MM.1S (cell line): ENCODE data around the gene PHF19.

Source experiments
- DNase-seq: peaks from one replicate; pipeline ENCODE4 v3.0.0-alpha.2; 2015
- H2AFZ ChIP-seq: fragments of 300-600 bp; sonication (generic); 2 replicates; pipeline ENCODE4 v1.6.0; 2016; ENCODE audit warnings: antibody characterized with exemption, low read length
- H3F3A ChIP-seq: fragments of 300-600 bp; sonication (generic); 2 replicates; pipeline ENCODE4 v1.6.1; 2016; ENCODE audit warnings: mild to moderate bottlenecking, antibody characterized with exemption, low read length, moderate library complexity, mixed read lengths; ENCODE audit not compliant: insufficient read depth
- H3K27ac ChIP-seq: fragments of 300-600 bp; sonication (generic); 2 replicates; pipeline ENCODE4 v1.5.1; 2016; ENCODE audit warnings: mild to moderate bottlenecking, low read length
- H3K27me3 ChIP-seq: fragments of 300-600 bp; sonication (generic); replicated peaks from 2 replicates; pipeline ENCODE4 v1.6.0; 2016; ENCODE audit warnings: low read length; ENCODE audit not compliant: insufficient read depth
- H3K36me3 ChIP-seq: fragments of 300-600 bp; sonication (generic); replicated peaks from 2 replicates; pipeline ENCODE4 v1.6.1; 2016; ENCODE audit warnings: mild to moderate bottlenecking, low read length, mixed read lengths; ENCODE audit not compliant: insufficient read depth
- H3K4me1 ChIP-seq: fragments of 300-600 bp; sonication (generic); 2 replicates; pipeline ENCODE4 v1.6.1; 2016; ENCODE audit warnings: low read length, mixed read lengths
- H3K4me2 ChIP-seq: fragments of 300-600 bp; sonication (generic); 2 replicates; pipeline ENCODE4 v1.6.0; 2016; ENCODE audit warnings: low read depth, low read length
- H3K4me3 ChIP-seq: fragments of 300-600 bp; sonication (generic); 2 replicates; pipeline ENCODE4 v1.5.1; 2016; ENCODE audit warnings: low read length, mixed read lengths
- H3K79me2 ChIP-seq: fragments of 300-600 bp; sonication (generic); 2 replicates; pipeline ENCODE4 v1.6.1; 2016; ENCODE audit warnings: mixed run types, low read length, mixed read lengths
- H3K9ac ChIP-seq: fragments of 300-600 bp; sonication (generic); 2 replicates; pipeline ENCODE4 v1.6.1; 2016; ENCODE audit warnings: low read length, mixed read lengths
- H3K9me2 ChIP-seq: fragments of 300-600 bp; sonication (generic); replicated peaks from 2 replicates; pipeline ENCODE4 v1.6.1; 2016; ENCODE audit warnings: mild to moderate bottlenecking, low read length, mixed read lengths; ENCODE audit not compliant: insufficient read depth
- H3K9me3 ChIP-seq: fragments of 300-600 bp; sonication (generic); replicated peaks from 2 replicates; pipeline ENCODE4 v1.6.1; 2016; ENCODE audit warnings: mild to moderate bottlenecking, low read length, mixed read lengths; ENCODE audit not compliant: insufficient read depth
- H4K20me1 ChIP-seq: fragments of 300-600 bp; sonication (generic); 2 replicates; pipeline ENCODE4 v1.6.1; 2016; ENCODE audit warnings: mild to moderate bottlenecking, low read length, moderate library complexity, mixed read lengths; ENCODE audit not compliant: insufficient read depth
- CTCF ChIP-seq: fragments of 300-600 bp; sonication (generic); IDR thresholded peaks from 2 replicates; pipeline ENCODE4 v1.5.1; 2016; ENCODE audit warnings: antibody characterized with exemption, low read length, mixed read lengths
- EZH2 ChIP-seq: fragments of 300-600 bp; sonication (generic); optimal IDR thresholded peaks from 2 replicates; pipeline ENCODE3; 2017; ENCODE audit warnings: low read depth, mild to moderate bottlenecking, antibody characterized with exemption, low read length, mixed read lengths
- EZH2phosphoT487 ChIP-seq: fragments of 300-600 bp; sonication (generic); IDR thresholded peaks from 2 replicates; pipeline ENCODE4 v1.6.1; 2018; ENCODE audit warnings: antibody characterized with exemption, low read length

Gene PHF19

GRCh38 chr9:120891884-120892747 is 15.1 kb upstream of the PHF19 start:
- H3K9me3 ChIP-seq, result no peaks in the 10 kb centered on the region
- peak overlapping the region; percentile 63 for H3K9ac ChIP-seq
- H3K4me3 ChIP-seq, result no peak overlapping the region
- TF ChIP-seq EZH2phosphoT487 (no peak), CTCF (no peak), EZH2 (no peak)
- H3F3A ChIP-seq, result peaks cover 30% of the 10 kb centered on the region
- H3K27me3 ChIP-seq, result no peaks in the 10 kb centered on the region
- no peaks in the 10 kb centered on the region for H3K36me3 ChIP-seq
- no peaks in the 10 kb centered on the region for H3K79me2 ChIP-seq
- peaks cover 55% of the 10 kb centered on the region for H3K4me1 ChIP-seq
- H2AFZ ChIP-seq, result peak overlapping the region; percentile 25
- H3K9me2 ChIP-seq, result no peaks in the 10 kb centered on the region
- no peak for DNase-seq
- peak overlapping the region; percentile 98 for H3K27ac ChIP-seq
- peak overlapping the region; percentile 29; the same call in 1 of the 2 replicates for H3K4me2 ChIP-seq
- no peaks in the 10 kb centered on the region for H4K20me1 ChIP-seq

- Histone ChIP-seq H4K20me1 (no peaks in the 10 kb centered on the region), H3K9me3 (no peaks in the 10 kb centered on the region), H3K27me3 (no peaks in the 10 kb centered on the region), H3K36me3 (no peaks in the 10 kb centered on the region), H3F3A (peaks cover 25% of the 10 kb centered on the region), H3K9me2 (no peaks in the 10 kb centered on the region), H3K4me1 (peaks cover 49% of the 10 kb centered on the region), H3K4me3 (no peak overlapping the region), H2AFZ (peak overlapping the region; percentile 25; the same call in 1 of the 2 replicates), H3K79me2 (no peaks in the 10 kb centered on the region), H3K4me2 (no peak overlapping the region), H3K9ac (peak overlapping the region; percentile 63), H3K27ac (peak overlapping the region; percentile 98)
- no peak for DNase-seq
- TF ChIP-seq EZH2 (no peak), CTCF (no peak), EZH2phosphoT487 (no peak)
Measured at GRCh38 chr9:120891245-120891883, 14.4 kb upstream of the PHF19 start.

GRCh38 chr9:120890320-120891244 is 13.6 kb upstream of the PHF19 start:
- Histone ChIP-seq H3K4me2 (no peak overlapping the region), H3K27me3 (no peaks in the 10 kb centered on the region), H3F3A (peaks cover 25% of the 10 kb centered on the region), H3K9me3 (no peaks in the 10 kb centered on the region), H4K20me1 (no peaks in the 10 kb centered on the region), H3K9me2 (no peaks in the 10 kb centered on the region), H3K36me3 (no peaks in the 10 kb centered on the region), H3K27ac (peak overlapping the region; percentile 98; the same call in 1 of the 2 replicates), H3K4me1 (peaks cover 50% of the 10 kb centered on the region), H3K9ac (no peak overlapping the region), H3K4me3 (no peak overlapping the region), H3K79me2 (no peaks in the 10 kb centered on the region), H2AFZ (no peak overlapping the region)
- no peak for DNase-seq
- TF ChIP-seq EZH2, result no peak
- no peak for TF ChIP-seq EZH2phosphoT487
- no peak for TF ChIP-seq CTCF
